ENCODE measurements around the gene ORC6.

Gene ORC6

GRCh38 chr16:46720619-46721018 lies 31.2 kb downstream of the ORC6 start:
- Histone ChIP-seq H3K4me1 (ENCODE audit: control insufficient read depth in 1 of 2, insufficient read depth in 1 of 2, low read depth in 1 of 2, low read length in 1 of 2) (no peaks in the 10 kb centered on the region), H3K27me3 (no peaks in the 10 kb centered on the region), H3K27ac (no peak overlapping the region), H3K4me3 (ENCODE audit: low read depth in 1 of 2, low read length in 1 of 2) (no peak overlapping the region), H3K36me3 (no peaks in the 10 kb centered on the region), H3K9me3 (no peaks in the 10 kb centered on the region)
- TF ChIP-seq, protein P1, sequence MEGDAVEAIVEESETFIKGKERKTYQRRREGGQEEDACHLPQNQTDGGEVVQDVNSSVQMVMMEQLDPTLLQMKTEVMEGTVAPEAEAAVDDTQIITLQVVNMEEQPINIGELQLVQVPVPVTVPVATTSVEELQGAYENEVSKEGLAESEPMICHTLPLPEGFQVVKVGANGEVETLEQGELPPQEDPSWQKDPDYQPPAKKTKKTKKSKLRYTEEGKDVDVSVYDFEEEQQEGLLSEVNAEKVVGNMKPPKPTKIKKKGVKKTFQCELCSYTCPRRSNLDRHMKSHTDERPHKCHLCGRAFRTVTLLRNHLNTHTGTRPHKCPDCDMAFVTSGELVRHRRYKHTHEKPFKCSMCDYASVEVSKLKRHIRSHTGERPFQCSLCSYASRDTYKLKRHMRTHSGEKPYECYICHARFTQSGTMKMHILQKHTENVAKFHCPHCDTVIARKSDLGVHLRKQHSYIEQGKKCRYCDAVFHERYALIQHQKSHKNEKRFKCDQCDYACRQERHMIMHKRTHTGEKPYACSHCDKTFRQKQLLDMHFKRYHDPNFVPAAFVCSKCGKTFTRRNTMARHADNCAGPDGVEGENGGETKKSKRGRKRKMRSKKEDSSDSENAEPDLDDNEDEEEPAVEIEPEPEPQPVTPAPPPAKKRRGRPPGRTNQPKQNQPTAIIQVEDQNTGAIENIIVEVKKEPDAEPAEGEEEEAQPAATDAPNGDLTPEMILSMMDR (IDR thresholded peaks at IDR 0.05): no peak

- no peaks in the 10 kb centered on the region for H3K9me3 ChIP-seq
- TF ChIP-seq, protein P1 (IDR thresholded peaks at IDR 0.05): no peak
- no peaks in the 10 kb centered on the region for H3K4me1 ChIP-seq (ENCODE audit: control insufficient read depth in 1 of 2, insufficient read depth in 1 of 2, low read depth in 1 of 2, low read length in 1 of 2)
These were observed 32.4 kb downstream of the ORC6 start for GRCh38 chr16:46721885-46722284.

GRCh38 chr16:46727184-46727583 lies 37.7 kb downstream of the ORC6 start:
- no peak overlapping the region for H3K27ac ChIP-seq
- H3K4me1 ChIP-seq (ENCODE audit: control insufficient read depth in 1 of 2, insufficient read depth in 1 of 2, low read depth in 1 of 2, low read length in 1 of 2): no peaks in the 10 kb centered on the region
- H3K9me3 ChIP-seq: no peaks in the 10 kb centered on the region

More at GRCh38 chr16:46721885-46722284, 32.4 kb downstream of the ORC6 start:
- Histone ChIP-seq H3K36me3 (no peaks in the 10 kb centered on the region), H3K27ac (no peak overlapping the region), H3K27me3 (no peaks in the 10 kb centered on the region), H3K4me3 (ENCODE audit: low read depth in 1 of 2, low read length in 1 of 2) (no peak overlapping the region)

GRCh38 chr16:46727630-46728029 lies 38.2 kb downstream of the ORC6 start:
- Histone ChIP-seq H3K4me1 (ENCODE audit: control insufficient read depth in 1 of 2, insufficient read depth in 1 of 2, low read depth in 1 of 2, low read length in 1 of 2) (no peaks in the 10 kb centered on the region), H3K27ac (no peak overlapping the region), H3K4me3 (ENCODE audit: low read depth in 1 of 2, low read length in 1 of 2) (no peak overlapping the region), H3K36me3 (no peaks in the 10 kb centered on the region), H3K9me3 (no peaks in the 10 kb centered on the region), H3K27me3 (no peaks in the 10 kb centered on the region)
- TF ChIP-seq, protein P1 (IDR thresholded peaks at IDR 0.05): no peak

More at GRCh38 chr16:46727184-46727583, 37.7 kb downstream of the ORC6 start:
- no peak overlapping the region for H3K4me3 ChIP-seq (ENCODE audit: low read depth in 1 of 2, low read length in 1 of 2)
- H3K27me3 ChIP-seq: no peaks in the 10 kb centered on the region
- H3K36me3 ChIP-seq: no peaks in the 10 kb centered on the region
- TF ChIP-seq, protein P1 (IDR thresholded peaks at IDR 0.05): no peak

- Histone ChIP-seq H3K9me3 (no peaks in the 10 kb centered on the region), H3K4me1 (ENCODE audit: control insufficient read depth in 1 of 2, insufficient read depth in 1 of 2, low read depth in 1 of 2, low read length in 1 of 2) (no peaks in the 10 kb centered on the region), H3K27ac (no peak overlapping the region), H3K4me3 (ENCODE audit: low read depth in 1 of 2, low read length in 1 of 2) (no peak overlapping the region), H3K27me3 (no peaks in the 10 kb centered on the region), H3K36me3 (no peaks in the 10 kb centered on the region)
- TF ChIP-seq, protein P1 (IDR thresholded peaks at IDR 0.05): no peak
These were observed 39.3 kb downstream of the ORC6 start for GRCh38 chr16:46728806-46729205.
